HG03064 (cell line): ENCODE results near the gene CAPN5.
"Not testable (repeated sequence)": the region's sequence is repeated elsewhere in the genome, so short reads cannot be mapped to it uniquely, and the experiment has no call there.

Source experiments
- ATAC-seq: cut with Tn5 transposase; IDR thresholded peaks from one replicate; pipeline ENCODE4 v1.9.1; 2021; ENCODE audit warnings: low read depth; ENCODE audit not compliant: unreplicated experiment

CAPN5 gene

GRCh38 chr11:77094841-77095365 lies 28.1 kb downstream of the CAPN5 start:
- no peak for ATAC-seq

DNA sequence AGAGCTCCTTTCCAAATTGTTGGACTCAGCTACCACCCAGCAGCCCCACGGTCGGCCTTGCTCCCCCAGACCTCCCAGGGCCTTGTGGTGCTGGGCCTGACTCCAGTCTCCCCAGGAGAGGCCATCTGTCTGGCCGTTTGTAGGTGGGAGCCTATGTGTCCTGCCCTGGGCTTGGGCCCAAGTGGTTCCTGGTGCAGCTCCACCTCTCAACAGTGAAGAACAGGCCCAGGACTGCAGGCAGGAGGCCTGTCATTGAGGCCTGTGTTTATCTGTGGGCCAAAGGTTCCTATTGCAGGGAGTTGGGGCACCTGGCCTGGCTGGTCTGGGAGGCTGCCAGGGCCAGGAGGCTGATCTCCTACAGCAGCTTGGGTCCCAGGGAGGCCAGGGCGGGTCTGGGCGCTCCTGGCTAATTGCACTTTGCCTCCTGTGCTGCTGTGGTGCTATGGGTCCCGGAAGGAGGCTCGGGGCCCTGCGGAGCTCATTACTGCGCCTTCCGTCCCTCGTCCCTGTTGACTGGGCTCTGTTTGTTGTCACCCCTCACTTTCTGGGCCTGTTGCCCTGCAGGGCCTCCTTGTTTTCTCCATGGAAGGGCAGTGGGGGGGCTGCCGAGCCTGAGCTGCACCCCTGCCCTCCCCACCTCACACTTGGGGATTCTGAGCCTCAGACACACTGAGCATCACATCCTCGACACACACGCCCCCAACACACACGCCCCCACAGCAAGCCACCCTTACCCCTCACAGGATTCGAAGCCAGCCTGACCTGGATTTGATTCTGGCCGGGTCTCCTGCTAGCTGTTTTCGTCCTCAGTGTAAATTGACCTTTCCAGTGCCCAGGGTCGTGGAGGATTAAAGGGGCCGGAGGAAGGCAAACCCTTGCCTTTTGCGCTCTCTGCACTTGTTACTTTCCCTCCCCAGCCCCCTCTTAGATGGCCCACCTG lies 29.1 kb downstream of the CAPN5 start:
- ATAC-seq, result no peak

GRCh38 chr11:77096591-77097019 lies 29.8 kb downstream of the CAPN5 start:
- ATAC-seq, result no peak

DNA sequence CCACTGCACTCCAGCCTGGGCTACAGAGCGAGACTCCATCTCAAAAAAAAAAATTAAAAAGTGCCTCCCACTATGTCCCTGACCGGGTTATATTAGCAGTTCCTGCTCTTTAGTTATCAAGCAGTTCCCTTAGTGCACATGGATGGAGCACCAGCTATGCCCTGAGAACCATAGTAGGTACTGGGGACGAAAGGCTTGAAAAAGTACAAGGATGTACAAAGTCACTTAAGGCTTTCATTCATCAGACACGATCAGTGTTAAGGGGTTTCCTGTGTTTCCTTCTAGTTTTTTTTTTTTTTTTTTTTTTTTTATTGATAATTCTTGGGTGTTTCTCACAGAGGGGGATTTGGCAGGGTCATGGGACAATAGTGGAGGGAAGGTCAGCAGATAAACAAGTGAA lies 30.4 kb downstream of the CAPN5 start:
- ATAC-seq, result not testable (repeated sequence)

- ATAC-seq, result no peak
Measured at GRCh38 chr11:77100166-77101042, 33.6 kb downstream of the CAPN5 start.

DNA sequence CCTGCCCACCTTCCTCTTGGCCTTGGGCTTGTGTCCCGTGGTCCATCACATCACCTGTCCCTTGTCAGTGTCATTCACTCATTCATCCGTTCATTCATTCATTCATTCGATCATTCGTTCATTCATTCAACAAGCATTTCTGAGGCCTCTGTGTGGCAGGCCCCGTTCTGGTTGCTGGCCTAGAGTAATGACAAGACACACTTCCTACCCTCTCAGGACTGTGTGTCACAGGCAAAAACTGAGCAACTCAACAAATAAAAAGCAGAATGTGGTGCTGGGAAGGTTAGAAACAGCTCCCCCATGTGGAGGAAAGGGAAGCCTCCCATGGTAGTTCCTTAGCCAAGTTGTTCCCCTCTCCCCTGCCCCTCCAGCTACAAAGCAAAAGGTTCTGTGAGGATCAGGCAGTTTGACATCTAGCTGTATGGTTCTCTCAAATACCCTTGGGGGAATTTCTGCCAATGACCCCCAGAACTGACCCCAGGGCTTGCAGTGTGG lies 34.3 kb downstream of the CAPN5 start:
- no peak for ATAC-seq

- no peak for ATAC-seq
Measured at GRCh38 chr11:77102246-77103210, 35.8 kb downstream of the CAPN5 start, which contains the start of gene OMP. Gene OMP, plus strand, starts transcription at chr11:77102840. Its CDS starts 0 bp downstream, at chr11:77102840.

- no peak for ATAC-seq
Measured at GRCh38 chr11:77103319-77103718, 36.5 kb downstream of the CAPN5 start.

DNA sequence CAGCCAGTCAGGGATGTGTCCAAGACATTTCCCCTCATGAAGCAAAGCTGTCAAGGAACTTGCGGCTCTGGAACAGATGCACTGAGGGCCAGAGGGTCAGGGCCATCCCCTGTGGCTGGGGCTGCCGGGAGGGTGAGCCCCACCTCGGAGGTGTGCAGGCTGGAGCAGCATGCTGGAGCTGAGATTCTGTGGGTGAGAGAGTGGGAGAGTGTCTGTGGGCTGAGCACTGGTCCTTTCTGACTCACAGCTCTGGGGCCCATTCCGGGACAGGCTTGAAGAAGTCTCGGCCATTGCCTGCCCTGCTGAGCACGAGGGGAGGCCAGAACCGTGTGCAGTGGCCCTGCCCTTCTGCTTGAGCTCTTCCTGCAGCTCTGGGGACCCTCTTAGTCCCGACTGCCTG lies 38.0 kb downstream of the CAPN5 start:
- no peak for ATAC-seq

DNA sequence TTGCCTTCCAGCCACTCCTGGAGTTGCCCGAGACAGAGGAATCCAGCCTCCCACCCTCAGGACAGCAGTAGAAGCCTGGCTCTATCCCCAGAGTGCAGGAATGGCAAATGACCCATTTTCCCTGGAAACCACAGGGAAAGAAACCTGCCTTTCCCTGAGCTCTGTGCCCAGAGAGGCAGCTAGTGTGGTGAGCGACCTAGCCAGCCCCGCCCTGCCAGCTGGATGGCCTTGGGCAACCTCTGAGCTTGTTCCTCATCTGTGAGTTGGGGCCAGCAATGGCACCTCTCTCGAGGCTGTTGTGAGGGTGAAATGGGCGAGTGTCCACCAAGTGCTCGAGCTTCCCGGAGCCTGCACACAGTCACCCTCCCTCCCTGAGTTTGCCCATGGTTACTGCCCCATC lies 39.5 kb downstream of the CAPN5 start:
- no peak for ATAC-seq

DNA sequence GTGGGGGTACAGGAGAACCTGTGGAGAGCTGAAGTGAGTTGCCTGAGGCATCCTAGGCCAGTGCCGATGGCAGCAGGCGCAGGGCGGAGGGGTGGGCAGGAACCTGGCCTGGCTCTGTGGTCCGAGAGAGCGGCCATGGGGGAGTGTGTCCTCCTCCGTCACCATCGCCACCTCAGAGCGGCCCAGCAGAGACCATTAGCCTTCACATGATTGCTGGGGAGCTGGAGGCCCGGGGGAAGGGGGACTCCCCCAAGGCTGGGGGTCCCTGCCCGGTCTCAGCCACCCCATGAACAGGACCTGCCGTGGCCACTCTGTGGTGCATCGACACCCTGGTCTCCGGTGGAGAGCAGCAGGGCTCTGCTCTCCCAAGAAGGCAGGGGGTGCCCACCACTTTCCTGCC lies 40.0 kb downstream of the CAPN5 start:
- no peak for ATAC-seq

GRCh38 chr11:77107950-77108349 lies 41.2 kb downstream of the CAPN5 start:
- no peak for ATAC-seq

GRCh38 chr11:77108436-77108835 lies 41.7 kb downstream of the CAPN5 start:
- no peak for ATAC-seq

DNA sequence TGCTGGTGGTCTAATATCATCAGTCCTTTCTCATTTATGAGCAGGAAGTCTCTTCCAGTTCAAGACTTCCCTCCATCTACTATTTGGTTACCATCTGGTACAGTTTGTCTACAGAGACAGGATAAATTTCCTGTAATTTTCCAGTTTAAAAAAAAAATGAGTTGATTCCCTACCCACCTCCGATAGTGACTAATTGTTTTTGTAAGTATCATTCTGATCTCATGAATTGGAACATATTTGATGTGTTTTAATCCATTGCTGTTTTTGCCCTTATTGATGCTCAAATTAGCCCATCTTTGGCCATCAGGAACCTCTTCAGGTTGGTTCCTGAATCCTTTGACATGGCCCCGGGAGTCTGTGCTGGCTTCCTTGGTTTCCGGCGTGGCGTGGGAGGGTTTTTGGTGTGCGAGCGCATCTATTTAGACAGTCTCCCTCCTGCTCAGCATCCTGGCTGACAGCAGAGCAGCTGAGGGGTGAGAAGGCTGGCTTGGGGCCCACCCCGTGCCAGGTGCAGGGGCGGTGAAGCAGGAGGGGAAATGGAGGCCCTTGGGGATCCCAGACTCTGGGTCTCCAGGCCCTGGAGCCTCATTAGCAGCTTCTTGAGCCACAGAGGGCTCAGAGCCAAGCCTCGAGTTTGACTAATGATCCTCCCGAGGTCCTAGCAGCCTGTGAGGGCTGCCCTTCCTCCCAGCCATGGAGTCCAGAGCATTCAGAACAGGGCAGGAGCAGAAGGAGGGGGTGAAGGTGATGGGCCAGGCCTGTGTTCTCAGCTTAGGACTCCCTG lies 42.7 kb downstream of the CAPN5 start:
- no peak for ATAC-seq

DNA sequence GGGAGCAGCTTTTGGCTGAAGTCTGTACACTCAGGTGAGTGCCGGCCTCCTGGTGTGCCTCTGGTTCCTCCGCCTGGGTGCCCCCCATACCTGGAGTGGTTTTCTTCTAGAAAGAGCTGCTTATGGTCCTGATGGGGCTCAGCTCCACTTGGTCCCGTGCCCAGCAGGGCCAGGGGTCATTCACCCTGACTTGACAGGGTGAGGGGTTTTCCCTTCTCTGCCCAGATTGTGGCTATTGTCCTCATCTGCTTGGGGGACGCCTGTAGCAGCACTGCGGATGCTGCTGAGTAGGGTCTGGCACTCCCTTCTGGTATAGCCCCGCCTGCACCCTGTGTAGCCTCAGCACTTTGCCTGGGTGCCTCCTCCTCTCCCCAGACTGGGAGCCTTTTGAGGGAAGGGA lies 44.1 kb downstream of the CAPN5 start:
- no peak for ATAC-seq

GRCh38 chr11:77111277-77111676 lies 44.5 kb downstream of the CAPN5 start:
- no peak for ATAC-seq

DNA sequence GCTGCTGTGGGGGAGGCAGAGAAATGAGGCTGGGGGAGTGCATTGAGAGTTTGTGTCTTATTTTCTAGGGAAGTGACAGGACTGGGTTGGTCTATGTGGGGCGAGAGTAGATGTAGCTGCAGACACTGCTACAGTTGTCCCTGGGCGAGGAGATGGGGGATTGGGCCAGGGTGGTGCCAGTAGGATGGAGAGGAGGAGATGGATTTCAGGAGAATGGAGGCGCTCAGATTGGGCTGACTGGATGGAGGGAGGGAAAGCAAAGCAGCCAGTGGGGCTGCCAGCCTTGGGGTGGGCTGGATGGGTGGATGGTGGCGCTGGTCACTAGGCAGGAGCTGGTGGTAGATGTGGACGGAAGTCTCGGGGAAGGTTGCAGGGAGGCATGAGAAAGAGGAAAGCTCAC lies 45.2 kb downstream of the CAPN5 start:
- no peak for ATAC-seq

- ATAC-seq, result no peak
Measured at GRCh38 chr11:77112641-77113381, 46.0 kb downstream of the CAPN5 start.
